Peyer's patch (tissue), 4 donors: ENCODE data around the gene GRAMD4. TPM values are rescaled to one million over a fixed set of nuclear protein-coding genes. Genes with fewer than 3 reads are reported as not detected.

Experiments used
- DNase-seq, 3 donors: peaks; one replicate each; pipeline ENCODE4 v3.0.0-alpha.2; 2017 to 2019
- H3K27ac ChIP-seq, 4 donors: fragments of 200-600 bp; sonication (generic); one replicate each; pipeline ENCODE4 v1.5.1; 2016 to 2019
- H3K27me3 ChIP-seq, 2 donors: fragments of 200-600 bp; sonication (generic); one replicate each; pipeline ENCODE4 v1.5.1; 2019
- H3K36me3 ChIP-seq, 3 donors: fragments of 200-600 bp; sonication (generic); one replicate each; pipeline ENCODE4 v1.5.1; 2016 to 2019
- H3K4me1 ChIP-seq, 4 donors: fragments of 200-600 bp; sonication (generic); one replicate each; pipeline ENCODE4 v1.5.1; 2016 to 2019
- H3K4me3 ChIP-seq, 4 donors: fragments of 200-600 bp; sonication (generic); 1 replicate in 3 of 4; 2 replicates in 1 of 4; pipeline ENCODE4 v1.5.1; 2016 to 2019; ENCODE audit warnings: mild to moderate bottlenecking in 1 of 4
- H3K9me3 ChIP-seq, 4 donors: fragments of 200-600 bp; sonication (generic); one replicate each; pipeline ENCODE4 v1.5.1; 2016 to 2019; ENCODE audit warnings: mild to moderate bottlenecking in 1 of 4
- POLR2A ChIP-seq, 2 donors: fragments of 450-650 bp; IDR thresholded peaks; one replicate each; pipeline ENCODE4 v1.5.1; 2017; ENCODE audit warnings: antibody characterized with exemption in 2 of 2, mild to moderate bottlenecking in 2 of 2, moderate library complexity in 2 of 2
- total RNA-seq, 4 donors: library from RNA; depleted of rRNA; stranded (reverse); fragments of >200 nt; gene quantifications; one replicate each; pipeline ENCODE4 v1.1.0, GENCODE V29; 2016
- TF ChIP-seq, protein P1 (sequence below), 6 experiments: fragments of 450-650 bp in 4 of 6; fragments of 200-600 bp in 2 of 6; sonication (generic) in 1 of 6; IDR thresholded peaks; one replicate each; pipeline ENCODE4 v1.5.1; 2017 to 2019; ENCODE audit warnings: antibody characterized with exemption in 6 of 6, mild to moderate bottlenecking in 3 of 6, moderate library complexity in 1 of 6

GRAMD4 gene
- total RNA-seq, 4 donors from 2014 or later, result 98.2 to 428 (median 422) TPM

DNA sequence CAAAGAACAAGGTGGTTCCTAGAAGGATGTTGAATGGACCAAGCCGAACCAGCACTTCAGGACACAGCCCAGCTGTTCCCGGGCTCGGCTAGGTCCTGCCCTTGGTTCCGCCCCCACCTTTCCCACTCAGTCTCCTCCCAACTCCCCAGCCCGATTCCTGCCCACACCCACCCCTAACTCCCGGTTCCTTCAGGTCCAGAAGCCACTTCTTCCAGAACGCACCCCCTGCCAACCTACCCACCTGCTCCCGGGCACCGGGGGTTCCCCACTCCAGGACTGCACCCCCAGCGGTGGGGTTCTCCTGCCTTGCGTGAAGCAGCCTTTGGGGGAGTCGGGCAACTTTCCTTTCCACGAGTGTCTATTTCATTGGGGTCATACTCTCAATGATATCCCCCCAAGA is 87.1 kb downstream of the GRAMD4 start:
- TF ChIP-seq, protein P1, sequence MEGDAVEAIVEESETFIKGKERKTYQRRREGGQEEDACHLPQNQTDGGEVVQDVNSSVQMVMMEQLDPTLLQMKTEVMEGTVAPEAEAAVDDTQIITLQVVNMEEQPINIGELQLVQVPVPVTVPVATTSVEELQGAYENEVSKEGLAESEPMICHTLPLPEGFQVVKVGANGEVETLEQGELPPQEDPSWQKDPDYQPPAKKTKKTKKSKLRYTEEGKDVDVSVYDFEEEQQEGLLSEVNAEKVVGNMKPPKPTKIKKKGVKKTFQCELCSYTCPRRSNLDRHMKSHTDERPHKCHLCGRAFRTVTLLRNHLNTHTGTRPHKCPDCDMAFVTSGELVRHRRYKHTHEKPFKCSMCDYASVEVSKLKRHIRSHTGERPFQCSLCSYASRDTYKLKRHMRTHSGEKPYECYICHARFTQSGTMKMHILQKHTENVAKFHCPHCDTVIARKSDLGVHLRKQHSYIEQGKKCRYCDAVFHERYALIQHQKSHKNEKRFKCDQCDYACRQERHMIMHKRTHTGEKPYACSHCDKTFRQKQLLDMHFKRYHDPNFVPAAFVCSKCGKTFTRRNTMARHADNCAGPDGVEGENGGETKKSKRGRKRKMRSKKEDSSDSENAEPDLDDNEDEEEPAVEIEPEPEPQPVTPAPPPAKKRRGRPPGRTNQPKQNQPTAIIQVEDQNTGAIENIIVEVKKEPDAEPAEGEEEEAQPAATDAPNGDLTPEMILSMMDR (IDR thresholded peaks at IDR 0.05), result no peak
- TF ChIP-seq POLR2A (IDR thresholded peaks at IDR 0.05), result no peak
- no peak for DNase-seq
- H3K9me3 ChIP-seq, result no peaks in the 10 kb centered on the region
- no peaks in the 10 kb centered on the region for H3K4me1 ChIP-seq
- no peaks in the 10 kb centered on the region for H3K27me3 ChIP-seq
- peaks cover 0 to 100% (median 0%) of the 10 kb centered on the region in 3 donors for H3K36me3 ChIP-seq
- no peak overlapping the region for H3K27ac ChIP-seq
- no peak overlapping the region for H3K4me3 ChIP-seq

GRCh38 chr22:46707827-46708570 is 87.8 kb downstream of the GRAMD4 start:
- no peaks in the 10 kb centered on the region for H3K4me1 ChIP-seq
- TF ChIP-seq POLR2A (IDR thresholded peaks at IDR 0.05), result no peak
- TF ChIP-seq, protein P1 (IDR thresholded peaks at IDR 0.05), result no peak
- no peak overlapping the region for H3K27ac ChIP-seq
- H3K9me3 ChIP-seq, result no peaks in the 10 kb centered on the region
- peaks cover 0 to 98% (median 0%) of the 10 kb centered on the region in 3 donors for H3K36me3 ChIP-seq
- H3K27me3 ChIP-seq, result no peaks in the 10 kb centered on the region
- DNase-seq, result no peak
- no peak overlapping the region for H3K4me3 ChIP-seq

DNA sequence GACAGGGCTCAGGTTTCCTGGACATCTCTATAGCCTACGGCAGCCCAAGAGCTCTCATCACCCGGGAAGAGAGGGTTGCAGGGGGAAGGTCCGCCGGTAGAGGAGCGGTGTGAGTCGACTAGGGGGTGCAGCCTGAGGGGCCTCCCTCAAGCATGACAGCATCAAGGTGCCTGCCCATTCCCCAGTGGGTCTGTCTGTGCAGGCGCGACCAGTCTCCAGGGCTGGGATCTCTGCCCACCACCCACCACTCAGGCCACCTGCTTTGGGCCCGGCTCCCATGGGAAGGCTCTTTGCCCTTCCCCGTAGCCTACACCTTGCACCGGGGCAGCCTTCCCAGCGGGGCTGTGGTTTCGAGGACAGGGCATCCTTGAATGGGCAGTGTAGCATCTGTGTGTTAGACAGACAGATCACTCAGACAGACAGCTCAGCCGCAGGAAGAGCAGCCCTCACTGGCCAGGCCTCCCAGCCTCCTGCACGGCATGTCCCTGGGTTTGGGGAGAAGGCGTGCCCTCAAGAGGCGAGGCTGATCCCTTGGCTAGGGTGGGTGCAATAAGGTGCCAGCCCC is 88.7 kb downstream of the GRAMD4 start:
- Histone ChIP-seq H3K27me3 (no peaks in the 10 kb centered on the region), H3K36me3 (peaks cover 0 to 95% (median 0%) of the 10 kb centered on the region in 3 donors), H3K4me3 (no peak overlapping the region), H3K4me1 (no peaks in the 10 kb centered on the region), H3K9me3 (no peaks in the 10 kb centered on the region), H3K27ac (no peak overlapping the region)
- TF ChIP-seq POLR2A (IDR thresholded peaks at IDR 0.05), result no peak
- TF ChIP-seq, protein P1 (IDR thresholded peaks at IDR 0.05), result no peak
- no peak for DNase-seq

- no peak for DNase-seq
- TF ChIP-seq POLR2A (IDR thresholded peaks at IDR 0.05), result no peak
- TF ChIP-seq, protein P1 (IDR thresholded peaks at IDR 0.05), result no peak
- Histone ChIP-seq H3K27ac (no peak overlapping the region), H3K9me3 (no peaks in the 10 kb centered on the region), H3K4me3 (no peak overlapping the region), H3K36me3 (peaks cover 0 to 79% (median 0%) of the 10 kb centered on the region in 3 donors), H3K27me3 (no peaks in the 10 kb centered on the region), H3K4me1 (no peaks in the 10 kb centered on the region)
These were observed 90.6 kb downstream of the GRAMD4 start for GRCh38 chr22:46710806-46711205.

GRCh38 chr22:46712288-46712687 is 92.1 kb downstream of the GRAMD4 start:
- no peaks in the 10 kb centered on the region for H3K27me3 ChIP-seq
- H3K9me3 ChIP-seq, result no peaks in the 10 kb centered on the region
- H3K4me3 ChIP-seq, result no peak overlapping the region
- no peak for DNase-seq
- H3K4me1 ChIP-seq, result no peaks in the 10 kb centered on the region
- H3K27ac ChIP-seq, result no peak overlapping the region
- TF ChIP-seq POLR2A (IDR thresholded peaks at IDR 0.05), result no peak
- TF ChIP-seq, protein P1 (IDR thresholded peaks at IDR 0.05), result no peak
- peaks cover 0 to 74% (median 0%) of the 10 kb centered on the region in 3 donors for H3K36me3 ChIP-seq
